GM13976 (cell line): ENCODE results near the gene PHGDH.

Experiments used
- DNase-seq: peaks from one replicate; pipeline ENCODE4 v3.0.0; 2012; ENCODE audit warnings: low spot score
- CTCF ChIP-seq: IDR thresholded peaks from 2 replicates; pipeline ENCODE4 v1.5.1; 2012; ENCODE audit warnings: borderline replicate concordance, mild to moderate bottlenecking; ENCODE audit not compliant: insufficient read depth; ENCODE audit errors: extremely low read depth, missing control alignments, control extremely low read depth
- in situ Hi-C: fragments of 300-500 bp; cut with MboI; formaldehyde crosslinking; loops from one replicate; pipeline ENCODE4 v1.12.0; 2022; ENCODE audit warnings: low sequenced_read_pairs, mixed read lengths, inconsistent platforms; ENCODE audit not compliant: unreplicated experiment

PHGDH gene

GRCh38 chr1:119715542-119715941 is 3.8 kb downstream of the PHGDH start:
- in situ Hi-C loops = no loop called here
- no peak for TF ChIP-seq CTCF
- no peak for DNase-seq

- DNase-seq = no peak
Observed at GRCh38 chr1:119718409-119718808, 6.7 kb downstream of the PHGDH start.

GRCh38 chr1:119718972-119719371 is 7.2 kb downstream of the PHGDH start:
- no peak for DNase-seq
- in situ Hi-C loops = no loop called here
- TF ChIP-seq CTCF = no peak

More at GRCh38 chr1:119718409-119718808, 6.7 kb downstream of the PHGDH start:
- TF ChIP-seq CTCF = no peak
- in situ Hi-C loops = no loop called here

GRCh38 chr1:119720866-119721440 is 9.2 kb downstream of the PHGDH start:
- in situ Hi-C loops = no loop called here
- DNase-seq = no peak
- TF ChIP-seq CTCF = no peak

- DNase-seq = no peak
- in situ Hi-C loops = no loop called here
- TF ChIP-seq CTCF = no peak
Observed at GRCh38 chr1:119721896-119722295, 10.2 kb downstream of the PHGDH start.

GRCh38 chr1:119724611-119725218 is 13.0 kb downstream of the PHGDH start:
- no peak for DNase-seq
- no peak for TF ChIP-seq CTCF
- in situ Hi-C loops = no loop called here
